Loucy (cell line): ENCODE measurements around the gene ZNF385B.

Experiments used
- H2AFZ ChIP-seq: fragments of 200-600 bp; sonication (generic); 2 replicates; pipeline ENCODE4 v1.6.0; 2016; ENCODE audit warnings: antibody characterized with exemption, mild to moderate bottlenecking, low read length, moderate library complexity
- H3F3A ChIP-seq: fragments of 200-600 bp; 2 replicates; pipeline ENCODE4 v1.6.0; 2016; ENCODE audit warnings: antibody characterized with exemption, low read depth, mild to moderate bottlenecking
- H3K27me3 ChIP-seq: fragments of 200-600 bp; sonication (generic); 2 replicates; pipeline ENCODE4 v1.6.1; 2014; ENCODE audit warnings: low read length, mild to moderate bottlenecking; ENCODE audit not compliant: insufficient read depth, poor library complexity, severe bottlenecking
- H3K36me3 ChIP-seq: fragments of 200-600 bp; sonication (generic); 2 replicates; pipeline ENCODE4 v1.6.1; 2016; ENCODE audit warnings: low read length; ENCODE audit not compliant: insufficient read depth
- H3K4me1 ChIP-seq: fragments of 200-600 bp; sonication (generic); 2 replicates; pipeline ENCODE4 v1.5.1; 2014; ENCODE audit warnings: low read length, mild to moderate bottlenecking; ENCODE audit not compliant: insufficient read depth, poor library complexity, severe bottlenecking
- H3K4me2 ChIP-seq: fragments of 200-600 bp; sonication (generic); 2 replicates; pipeline ENCODE4 v1.6.0; 2014; ENCODE audit warnings: antibody characterized with exemption, low read length, low read depth, mild to moderate bottlenecking; ENCODE audit not compliant: poor library complexity, severe bottlenecking
- H3K4me3 ChIP-seq: fragments of 200-600 bp; sonication (generic); 2 replicates; pipeline ENCODE4 v1.5.1; 2014; ENCODE audit warnings: low read length, mild to moderate bottlenecking, mixed read lengths; ENCODE audit not compliant: poor library complexity, severe bottlenecking
- H3K79me2 ChIP-seq: fragments of 200-600 bp; sonication (generic); 2 replicates; pipeline ENCODE4 v1.6.1; 2014; ENCODE audit warnings: low read length; ENCODE audit not compliant: insufficient read depth
- H3K9ac ChIP-seq: fragments of 200-600 bp; sonication (generic); 2 replicates; pipeline ENCODE4 v1.6.0; 2014; ENCODE audit warnings: mild to moderate bottlenecking, low read depth, low read length, moderate library complexity; ENCODE audit not compliant: poor library complexity, severe bottlenecking
- H3K9me2 ChIP-seq: fragments of 200-600 bp; sonication (generic); replicated peaks from 2 replicates; pipeline ENCODE4 v1.6.1; 2016; ENCODE audit warnings: low read depth, low read length, mixed read lengths
- H3K9me3 ChIP-seq: fragments of 200-600 bp; sonication (generic); 2 replicates; pipeline ENCODE4 v1.6.1; 2014; ENCODE audit warnings: mild to moderate bottlenecking, antibody characterized with exemption, low read length, low read depth; ENCODE audit not compliant: insufficient read depth
- H4K20me1 ChIP-seq: fragments of 200-600 bp; sonication (generic); 2 replicates; pipeline ENCODE4 v1.6.0; 2014; ENCODE audit warnings: antibody characterized with exemption, low read length, mild to moderate bottlenecking; ENCODE audit not compliant: insufficient read depth, poor library complexity, severe bottlenecking
- CTCF ChIP-seq: fragments of 200-600 bp; sonication (generic); conservative IDR thresholded peaks from 2 replicates; pipeline ENCODE4 v1.5.1; 2014; ENCODE audit warnings: mild to moderate bottlenecking, antibody characterized with exemption, low read length
- EZH2phosphoT487 ChIP-seq: fragments of 200-600 bp; IDR thresholded peaks from 2 replicates; pipeline ENCODE4 v1.6.1; 2018; ENCODE audit warnings: antibody characterized with exemption, mild to moderate bottlenecking, moderate library complexity, borderline replicate concordance

The ZNF385B gene

GRCh38 chr2:179702912-179703311 lies 158.5 kb downstream of the ZNF385B start:
- TF ChIP-seq CTCF = no peak
- no peak for TF ChIP-seq EZH2phosphoT487
- Histone ChIP-seq H3K4me1 (no peaks in the 10 kb centered on the region), H3K9ac (no peak overlapping the region), H3K36me3 (no peaks in the 10 kb centered on the region), H3F3A (no peaks in the 10 kb centered on the region), H3K27me3 (no peaks in the 10 kb centered on the region), H3K9me2 (no peaks in the 10 kb centered on the region), H3K79me2 (no peaks in the 10 kb centered on the region), H3K9me3 (no peaks in the 10 kb centered on the region), H3K4me2 (no peak overlapping the region), H4K20me1 (no peaks in the 10 kb centered on the region), H3K4me3 (no peak overlapping the region), H2AFZ (no peak overlapping the region)

GRCh38 chr2:179701524-179702110 lies 159.8 kb downstream of the ZNF385B start:
- no peak for TF ChIP-seq EZH2phosphoT487
- TF ChIP-seq CTCF = no peak
- no peaks in the 10 kb centered on the region for H3K9me3 ChIP-seq
- H3K4me1 ChIP-seq = no peaks in the 10 kb centered on the region
- H3K27me3 ChIP-seq = no peaks in the 10 kb centered on the region
- H3K4me2 ChIP-seq = no peak overlapping the region
- H3K4me3 ChIP-seq = no peak overlapping the region
- no peaks in the 10 kb centered on the region for H4K20me1 ChIP-seq
- H3K9me2 ChIP-seq = no peaks in the 10 kb centered on the region
- no peak overlapping the region for H2AFZ ChIP-seq
- H3K9ac ChIP-seq = no peak overlapping the region
- H3F3A ChIP-seq = no peaks in the 10 kb centered on the region
- no peaks in the 10 kb centered on the region for H3K36me3 ChIP-seq
- H3K79me2 ChIP-seq = no peaks in the 10 kb centered on the region

- Histone ChIP-seq H4K20me1 (no peaks in the 10 kb centered on the region), H3K4me3 (no peak overlapping the region), H3K9me3 (no peaks in the 10 kb centered on the region), H3K36me3 (no peaks in the 10 kb centered on the region), H3K4me1 (no peaks in the 10 kb centered on the region), H3F3A (no peaks in the 10 kb centered on the region), H3K9me2 (no peaks in the 10 kb centered on the region), H2AFZ (no peak overlapping the region), H3K4me2 (no peak overlapping the region), H3K9ac (no peak overlapping the region), H3K79me2 (no peaks in the 10 kb centered on the region), H3K27me3 (peaks cover 10% of the 10 kb centered on the region)
- TF ChIP-seq CTCF (no peak), EZH2phosphoT487 (no peak)
Measured at GRCh38 chr2:179695486-179695885, 165.9 kb downstream of the ZNF385B start.
